SU-DHL-6 (cell line): ENCODE results near the gene FRMPD4.

Experiments
- CTCF ChIP-seq: fragments of 200-600 bp; sonication (generic); IDR thresholded peaks from one replicate; pipeline ENCODE4 v1.5.1; 2017; ENCODE audit warnings: antibody characterized with exemption, mild to moderate bottlenecking, low read length, moderate library complexity; ENCODE audit not compliant: insufficient read depth, poor library complexity, severe bottlenecking
- EZH2phosphoT487 ChIP-seq: fragments of 200-600 bp; sonication (generic), shearing (Covaris generic); conservative IDR thresholded peaks from 2 replicates; pipeline ENCODE4 v1.6.1; 2018; ENCODE audit warnings: mild to moderate bottlenecking, antibody characterized with exemption, low read length, moderate library complexity, mixed read lengths

DNA sequence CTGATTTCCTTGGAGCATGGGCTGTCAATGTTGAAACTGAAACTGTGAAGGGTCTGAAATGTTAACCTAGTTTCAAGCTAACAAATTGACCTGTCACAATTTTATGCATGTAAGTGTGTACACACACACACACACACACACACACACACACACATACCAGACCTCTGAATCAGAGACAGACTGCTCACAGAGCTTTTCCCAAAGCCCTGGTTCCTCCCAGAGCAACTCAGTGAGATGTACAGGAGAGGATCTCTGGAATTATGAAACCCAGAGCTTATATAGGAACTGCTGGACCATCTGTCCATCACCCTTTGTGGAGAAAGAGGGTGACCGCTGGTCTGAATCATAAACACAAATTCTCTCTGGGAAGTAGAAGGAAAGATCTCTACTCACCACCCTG is 424.8 kb downstream of the FRMPD4 start:
- TF ChIP-seq CTCF = no peak
- no peak for TF ChIP-seq EZH2phosphoT487
